HG03354 (cell line): Measurements from ENCODE around the gene POLR1H.

ENCODE experiments used
- ATAC-seq: cut with Tn5 transposase; IDR thresholded peaks from one replicate; pipeline ENCODE4 v1.9.1; 2021; ENCODE audit warnings: mild to moderate bottlenecking; ENCODE audit not compliant: unreplicated experiment, poor library complexity, severe bottlenecking

Gene POLR1H

GRCh38 chr6:30113841-30114240, 52.8 kb downstream of the POLR1H start:
- no peak for ATAC-seq
